IMR-90 (cell line): ENCODE results near the gene AKAP13. TPM values are rescaled to one million over a fixed set of nuclear protein-coding genes. Genes with fewer than 3 reads are reported as not detected.

ENCODE experiments used
- ATAC-seq: fragments of 200-7000 bp; cut with Tn5 transposase; 2 replicates; pipeline ENCODE4 v1.9.1; 2020; ENCODE audit warnings: low read depth, mild to moderate bottlenecking, moderate library complexity
- BruUV-seq: library from RNA; stranded (reverse); fragments of 400-500 nt; replicated peaks from 2 replicates; lab custom pipeline; 2021; lab: Mats Ljungman, UMichigan
- CTCF ChIA-PET: fragments of 300-600 bp; formaldehyde crosslinking; extraction: SDS; loops from one replicate; lab custom pipeline; 2021; ENCODE audit warnings: antibody characterized with exemption; lab: Yijun Ruan, JAX
- POLR2A ChIA-PET: fragments of 300-600 bp; sonication (Branson Sonifier 250); formaldehyde crosslinking; loops from one replicate; lab custom pipeline; 2022; ENCODE audit warnings: antibody characterized with exemption; ENCODE audit not compliant: unreplicated experiment; lab: Charles Lee
- DNase-seq: peaks from one replicate; pipeline ENCODE4 v3.0.0; 2013
- H2AFZ ChIP-seq: replicated peaks from 2 replicates; pipeline ENCODE3; 2013; ENCODE audit warnings: low read length, mild to moderate bottlenecking; ENCODE audit not compliant: poor library complexity
- H2AK5ac ChIP-seq: 2 replicates; pipeline ENCODE4 v1.6.1; 2013; ENCODE audit warnings: low read depth, low read length, inconsistent platforms
- H2AK9ac ChIP-seq: replicated peaks from 2 replicates; pipeline ENCODE3; 2013; ENCODE audit warnings: mild to moderate bottlenecking, low read depth, low read length, moderate library complexity; ENCODE audit not compliant: poor library complexity
- H2BK120ac ChIP-seq: 2 replicates; pipeline ENCODE4 v1.6.1; 2013; ENCODE audit warnings: low read depth, low read length, inconsistent platforms
- H2BK15ac ChIP-seq: 3 replicates; pipeline ENCODE4 v1.6.1; 2013; ENCODE audit warnings: low read depth, low read length, inconsistent platforms
- H2BK20ac ChIP-seq: 2 replicates; pipeline ENCODE4 v1.6.1; 2013; ENCODE audit warnings: low read depth, mild to moderate bottlenecking, inconsistent platforms, low read length, moderate library complexity
- H2BK5ac ChIP-seq: 2 replicates; pipeline ENCODE4 v1.6.1; 2013; ENCODE audit warnings: mild to moderate bottlenecking, low read depth, low read length, inconsistent platforms; ENCODE audit not compliant: poor library complexity, severe bottlenecking
- H3K14ac ChIP-seq: replicated peaks from 2 replicates; pipeline ENCODE4 v1.6.1; 2013; ENCODE audit warnings: low read depth, low read length, inconsistent platforms
- H3K18ac ChIP-seq: 2 replicates; pipeline ENCODE4 v1.6.1; 2013; ENCODE audit warnings: low read depth, low read length, control low read depth
- H3K23ac ChIP-seq: 2 replicates; pipeline ENCODE4 v1.6.1; 2013; ENCODE audit warnings: low read depth, low read length, inconsistent platforms
- H3K27ac ChIP-seq: 2 replicates; pipeline ENCODE4 v1.5.1; 2013; ENCODE audit warnings: mild to moderate bottlenecking, control low read depth, low read length; ENCODE audit not compliant: insufficient read depth
- H3K27me3 ChIP-seq: 2 replicates; pipeline ENCODE4 v1.6.1; 2013; ENCODE audit warnings: low read length; ENCODE audit not compliant: control insufficient read depth, insufficient read depth
- H3K36me3 ChIP-seq: 2 replicates; pipeline ENCODE4 v1.6.1; 2013; ENCODE audit warnings: low read length, mixed read lengths; ENCODE audit not compliant: control insufficient read depth, insufficient read depth
- H3K4ac ChIP-seq: 2 replicates; pipeline ENCODE4 v1.6.1; 2013; ENCODE audit warnings: low read depth, low read length, inconsistent platforms
- H3K4me1 ChIP-seq: 2 replicates; pipeline ENCODE4 v1.6.1; 2013; ENCODE audit warnings: low read length, mixed read lengths; ENCODE audit not compliant: control insufficient read depth, insufficient read depth
- H3K4me2 ChIP-seq: 2 replicates; pipeline ENCODE4 v1.6.1; 2013; ENCODE audit warnings: low read depth, mild to moderate bottlenecking, control low read depth, low read length, moderate library complexity
- H3K4me3 ChIP-seq: 2 replicates; pipeline ENCODE4 v1.5.1; 2013; ENCODE audit warnings: low read depth, mild to moderate bottlenecking, control low read depth, low read length, moderate library complexity; ENCODE audit not compliant: insufficient read depth
- H3K56ac ChIP-seq: 2 replicates; pipeline ENCODE4 v1.6.1; 2013; ENCODE audit warnings: low read length, inconsistent platforms; ENCODE audit not compliant: insufficient read depth; ENCODE audit errors: extremely low read depth
- H3K79me1 ChIP-seq, 2 experiments: 2 replicates each; pipeline ENCODE4 v1.6.1; 2013; ENCODE audit warnings: low read length in 2 of 2, inconsistent platforms in 1 of 2, low read depth in 1 of 2
- H3K9ac ChIP-seq: 2 replicates; pipeline ENCODE4 v1.6.1; 2013; ENCODE audit warnings: low read depth, low read length, control low read depth
- H3K9me1 ChIP-seq: 2 replicates; pipeline ENCODE4 v1.6.1; 2013; ENCODE audit warnings: low read length, inconsistent platforms; ENCODE audit not compliant: insufficient read depth
- H3K9me3 ChIP-seq: 2 replicates; pipeline ENCODE4 v1.6.1; 2013; ENCODE audit warnings: low read length; ENCODE audit not compliant: control insufficient read depth, insufficient read depth
- H4K20me1 ChIP-seq: 2 replicates; pipeline ENCODE4 v1.6.1; 2013; ENCODE audit warnings: low read length, inconsistent platforms; ENCODE audit not compliant: insufficient read depth
- H4K5ac ChIP-seq: 2 replicates; pipeline ENCODE4 v1.6.1; 2013; ENCODE audit warnings: mild to moderate bottlenecking, low read depth, low read length, control low read depth
- H4K8ac ChIP-seq, 2 experiments: 2 replicates each; pipeline ENCODE4 v1.6.1; 2013; ENCODE audit warnings: low read depth in 2 of 2, low read length in 2 of 2, control low read depth in 1 of 2, inconsistent platforms in 1 of 2
- H4K91ac ChIP-seq: 2 replicates; pipeline ENCODE4 v1.6.1; 2013; ENCODE audit warnings: low read depth, low read length, inconsistent platforms; ENCODE audit not compliant: insufficient read depth
- BHLHE40 ChIP-seq: fragments of 150-350 bp; IDR thresholded peaks from 2 replicates; pipeline ENCODE4 v1.6.1; 2016; ENCODE audit warnings: mild to moderate bottlenecking, low read depth, low read length
- CEBPB ChIP-seq: IDR thresholded peaks from 2 replicates; pipeline ENCODE4 v1.6.1; 2012; ENCODE audit warnings: low read depth, low read length, improper control_type of control experiment
- CHD1 ChIP-seq: IDR thresholded peaks from 2 replicates; pipeline ENCODE4 v1.6.1; 2012; ENCODE audit warnings: low read depth, low read length, improper control_type of control experiment
- FOS ChIP-seq: fragments of 150-350 bp; IDR thresholded peaks from 2 replicates; pipeline ENCODE4 v1.6.1; 2016; ENCODE audit warnings: low read depth, low read length
- MAFK ChIP-seq: IDR thresholded peaks from 2 replicates; pipeline ENCODE4 v1.6.1; 2012; ENCODE audit warnings: low read depth, low read length, improper control_type of control experiment
- MAZ ChIP-seq: IDR thresholded peaks from 2 replicates; pipeline ENCODE4 v1.6.1; 2012; ENCODE audit warnings: low read depth, mild to moderate bottlenecking, low read length, improper control_type of control experiment, moderate library complexity, borderline replicate concordance
- MXI1 ChIP-seq: IDR thresholded peaks from 2 replicates; pipeline ENCODE4 v1.6.1; 2012; ENCODE audit warnings: low read depth, mild to moderate bottlenecking, low read length, moderate library complexity, borderline replicate concordance
- NFE2L2 ChIP-seq: fragments of 150-350 bp; IDR thresholded peaks from 2 replicates; pipeline ENCODE4 v1.6.1; 2016; ENCODE audit warnings: low read depth, mild to moderate bottlenecking, low read length
- POLR2A ChIP-seq: IDR thresholded peaks from 2 replicates; pipeline ENCODE4 v1.6.1; 2012; ENCODE audit warnings: mild to moderate bottlenecking, low read depth, low read length
- RAD21 ChIP-seq: IDR thresholded peaks from 2 replicates; pipeline ENCODE4 v1.6.1; 2012; ENCODE audit warnings: low read length, improper control_type of control experiment
- RCOR1 ChIP-seq: IDR thresholded peaks from 2 replicates; pipeline ENCODE4 v1.6.1; 2012; ENCODE audit warnings: mild to moderate bottlenecking, low read length, improper control_type of control experiment; ENCODE audit not compliant: insufficient replicate concordance
- RFX5 ChIP-seq: IDR thresholded peaks from 2 replicates; pipeline ENCODE4 v1.8.0; 2012; ENCODE audit warnings: low read depth, mild to moderate bottlenecking, low read length, moderate library complexity
- SMC3 ChIP-seq: fragments of 150-350 bp; IDR thresholded peaks from 2 replicates; pipeline ENCODE4 v1.6.1; 2016; ENCODE audit warnings: low read depth, mild to moderate bottlenecking, antibody characterized with exemption, low read length, moderate library complexity
- WGBS, 2 experiments: methylation state at CpG; one replicate each; pipeline versions ENCODE4 v1.1.5 to v1.1.7; 2013; ENCODE audit warnings: missing lambda C conversion rate in 2 of 2; ENCODE audit not compliant: insufficient read length in 1 of 2; ENCODE audit errors: extremely low coverage in 2 of 2; 5-methylcytosine and 5-hydroxymethylcytosine counted together
- dilution Hi-C: fragments of 300-500 bp; cut with HindIII; formaldehyde crosslinking; loops from one replicate; pipeline ENCODE4 v1.14.3; 2018; ENCODE audit warnings: low sequenced_read_pairs; ENCODE audit not compliant: unreplicated experiment
- in situ Hi-C: fragments of 300-500 bp; cut with MboI; formaldehyde crosslinking; loops from 3 replicates; pipeline ENCODE4 v1.14.3; 2019; ENCODE audit warnings: low sequenced_read_pairs, inconsistent platforms, mixed read lengths
- intact Hi-C: fragments of 100-400 bp; cut with micrococcal nuclease; formaldehyde crosslinking; loops from 2 replicates; pipeline ENCODE4 v1.10.0; 2022
- polyA plus RNA-seq, 3 experiments: library from polyadenylated mRNA; depleted of rRNA; stranded (reverse); fragments of >200 nt; gene quantifications; 2 replicates each; pipeline ENCODE4 v1.2.3, GENCODE V29; 2012; ENCODE audit warnings: low replicate concordance in 1 of 3
- total RNA-seq: library from RNA; depleted of rRNA; stranded (reverse); fragments of >200 nt; gene quantifications from 2 replicates; pipeline ENCODE4 v1.2.3, GENCODE V29; 2012
- TF ChIP-seq, protein P1 (sequence below): conservative IDR thresholded peaks from 2 replicates; pipeline ENCODE4 v1.5.1; 2012; ENCODE audit warnings: mild to moderate bottlenecking, low read depth, low read length, improper control_type of control experiment
- TF ChIP-seq, protein P2 (sequence below): fragments of 150-350 bp; IDR thresholded peaks from 2 replicates; pipeline ENCODE4 v1.6.1; 2017; ENCODE audit warnings: mild to moderate bottlenecking, antibody characterized with exemption, low read length, low read depth
- TF ChIP-seq, protein P3 (sequence below): fragments of 150-350 bp; IDR thresholded peaks from 2 replicates; pipeline ENCODE4 v1.6.1; 2016; ENCODE audit warnings: low read depth, mild to moderate bottlenecking, low read length, moderate library complexity, borderline replicate concordance

Gene AKAP13
- total and polyA plus RNA-seq, 2 of the 4 experiments (the other 2 are of a cell fraction) = 10.4 to 46.4 TPM

DNA sequence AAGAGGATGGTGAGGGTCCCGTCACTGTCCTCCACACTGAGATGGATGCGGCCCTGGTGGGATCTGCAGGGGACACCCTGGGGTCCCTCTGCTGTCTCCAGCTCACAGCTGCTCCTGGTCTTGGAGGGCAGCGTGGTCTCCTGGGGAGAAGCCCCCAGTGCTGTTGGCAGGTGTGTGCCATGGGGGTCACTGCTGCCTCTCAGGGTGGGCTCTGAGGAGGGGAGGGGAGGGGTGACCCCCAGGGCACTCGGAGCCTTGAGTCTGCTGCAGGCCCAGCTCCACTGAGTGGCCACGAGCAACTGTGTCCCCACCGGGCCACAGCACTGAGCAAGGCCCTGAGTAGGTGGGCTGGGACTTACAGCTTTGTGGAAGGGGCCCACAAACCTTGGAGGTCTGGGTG is 379.6 kb downstream of the AKAP13 start:
- H2BK20ac ChIP-seq = no peak overlapping the region
- H3K23ac ChIP-seq = no peak overlapping the region
- no peak overlapping the region for H2AK5ac ChIP-seq
- no peaks in the 10 kb centered on the region for H3K9me3 ChIP-seq
- no CpG with 5 or more reads among the region's 6 CpGs for WGBS, 2 experiments
- 0 out of 2 replicates have a peak, but pooled peaks cover 4% of the 10 kb centered on the region for H3K9me1 ChIP-seq
- no peak overlapping the region for H3K4me2 ChIP-seq
- POLR2A ChIA-PET = no interaction called here
- H4K8ac ChIP-seq = no peak overlapping the region
- no peak overlapping the region for H2BK120ac ChIP-seq
- dilution Hi-C loops (no loop called here), in situ Hi-C loops (no loop called here), intact Hi-C loops (no loop called here)
- TF ChIP-seq, protein P1, sequence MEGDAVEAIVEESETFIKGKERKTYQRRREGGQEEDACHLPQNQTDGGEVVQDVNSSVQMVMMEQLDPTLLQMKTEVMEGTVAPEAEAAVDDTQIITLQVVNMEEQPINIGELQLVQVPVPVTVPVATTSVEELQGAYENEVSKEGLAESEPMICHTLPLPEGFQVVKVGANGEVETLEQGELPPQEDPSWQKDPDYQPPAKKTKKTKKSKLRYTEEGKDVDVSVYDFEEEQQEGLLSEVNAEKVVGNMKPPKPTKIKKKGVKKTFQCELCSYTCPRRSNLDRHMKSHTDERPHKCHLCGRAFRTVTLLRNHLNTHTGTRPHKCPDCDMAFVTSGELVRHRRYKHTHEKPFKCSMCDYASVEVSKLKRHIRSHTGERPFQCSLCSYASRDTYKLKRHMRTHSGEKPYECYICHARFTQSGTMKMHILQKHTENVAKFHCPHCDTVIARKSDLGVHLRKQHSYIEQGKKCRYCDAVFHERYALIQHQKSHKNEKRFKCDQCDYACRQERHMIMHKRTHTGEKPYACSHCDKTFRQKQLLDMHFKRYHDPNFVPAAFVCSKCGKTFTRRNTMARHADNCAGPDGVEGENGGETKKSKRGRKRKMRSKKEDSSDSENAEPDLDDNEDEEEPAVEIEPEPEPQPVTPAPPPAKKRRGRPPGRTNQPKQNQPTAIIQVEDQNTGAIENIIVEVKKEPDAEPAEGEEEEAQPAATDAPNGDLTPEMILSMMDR = no peak
- TF ChIP-seq FOS = no peak
- TF ChIP-seq, protein P2, sequence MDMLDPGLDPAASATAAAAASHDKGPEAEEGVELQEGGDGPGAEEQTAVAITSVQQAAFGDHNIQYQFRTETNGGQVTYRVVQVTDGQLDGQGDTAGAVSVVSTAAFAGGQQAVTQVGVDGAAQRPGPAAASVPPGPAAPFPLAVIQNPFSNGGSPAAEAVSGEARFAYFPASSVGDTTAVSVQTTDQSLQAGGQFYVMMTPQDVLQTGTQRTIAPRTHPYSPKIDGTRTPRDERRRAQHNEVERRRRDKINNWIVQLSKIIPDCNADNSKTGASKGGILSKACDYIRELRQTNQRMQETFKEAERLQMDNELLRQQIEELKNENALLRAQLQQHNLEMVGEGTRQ = no peak
- TF ChIP-seq MAFK = no peak
- TF ChIP-seq CHD1 = no peak
- TF ChIP-seq MXI1 = no peak
- no peak for TF ChIP-seq CEBPB
- no peak for TF ChIP-seq RCOR1
- no peak for TF ChIP-seq MAZ
- TF ChIP-seq SMC3 = no peak
- TF ChIP-seq RFX5 = no peak
- no peak for TF ChIP-seq RAD21
- no peak for TF ChIP-seq NFE2L2
- TF ChIP-seq BHLHE40 = no peak
- TF ChIP-seq POLR2A = no peak
- TF ChIP-seq, protein P3, sequence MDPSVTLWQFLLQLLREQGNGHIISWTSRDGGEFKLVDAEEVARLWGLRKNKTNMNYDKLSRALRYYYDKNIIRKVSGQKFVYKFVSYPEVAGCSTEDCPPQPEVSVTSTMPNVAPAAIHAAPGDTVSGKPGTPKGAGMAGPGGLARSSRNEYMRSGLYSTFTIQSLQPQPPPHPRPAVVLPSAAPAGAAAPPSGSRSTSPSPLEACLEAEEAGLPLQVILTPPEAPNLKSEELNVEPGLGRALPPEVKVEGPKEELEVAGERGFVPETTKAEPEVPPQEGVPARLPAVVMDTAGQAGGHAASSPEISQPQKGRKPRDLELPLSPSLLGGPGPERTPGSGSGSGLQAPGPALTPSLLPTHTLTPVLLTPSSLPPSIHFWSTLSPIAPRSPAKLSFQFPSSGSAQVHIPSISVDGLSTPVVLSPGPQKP = no peak
- CTCF ChIA-PET = no interaction called here
- H3K56ac ChIP-seq = no peak overlapping the region
- BruUV-seq = no TSS peak
- H4K91ac ChIP-seq = no peak overlapping the region
- no peak overlapping the region for H4K5ac ChIP-seq
- no peak overlapping the region for H3K4me3 ChIP-seq
- H3K27ac ChIP-seq = no peak overlapping the region
- H4K20me1 ChIP-seq = peaks cover 19% of the 10 kb centered on the region; the same call in 1 of the 2 replicates
- no peak overlapping the region for H3K4ac ChIP-seq
- DNase-seq = no peak
- peaks cover 0 to 13% of the 10 kb centered on the region in 2 experiments; a peak in 1 of 4 replicates for H3K79me1 ChIP-seq
- no peak overlapping the region for H2AK9ac ChIP-seq
- H3K36me3 ChIP-seq = peaks cover 7% of the 10 kb centered on the region; the same call in 1 of the 2 replicates
- H2BK15ac ChIP-seq = no peak overlapping the region
- no peak overlapping the region for H2AFZ ChIP-seq
- no peak overlapping the region for H2BK5ac ChIP-seq
- no peak for ATAC-seq
- no peaks in the 10 kb centered on the region for H3K27me3 ChIP-seq
- H3K18ac ChIP-seq = no peak overlapping the region
- H3K4me1 ChIP-seq = no peaks in the 10 kb centered on the region; the same call in 1 of the 2 replicates
- H3K14ac ChIP-seq = no peak overlapping the region
- no peak overlapping the region for H3K9ac ChIP-seq
